K562 (cell line): ENCODE results near the gene RIPPLY3. TPM values are rescaled to one million over a fixed set of nuclear protein-coding genes. Genes with fewer than 3 reads are reported as not detected.

Source experiments
- AFF4 ChIP-seq: sonication (generic); formaldehyde crosslinking; IDR thresholded peaks from 2 replicates; pipeline ENCODE4 v1.8.0; 2023; ENCODE audit warnings: mild to moderate bottlenecking, missing genetic modification reagents
- BRCA1 ChIP-seq, 2 experiments: fragments of 450-650 bp in 1 of 2; sonication (generic) in 1 of 2; formaldehyde crosslinking in 1 of 2; IDR thresholded peaks; 2 replicates each; pipeline versions ENCODE4 v1.5.0 to v1.6.1; 2017 to 2020; ENCODE audit warnings: mild to moderate bottlenecking in 1 of 2, missing genetic modification reagents in 1 of 2
- CEBPZ ChIP-seq: fragments of 150-350 bp; IDR thresholded peaks from 2 replicates; pipeline ENCODE4 v1.6.1; 2014; ENCODE audit warnings: low read depth, mild to moderate bottlenecking, low read length, borderline replicate concordance
- GABPB2 ChIP-seq: fragments of 250-450 bp; sonication (Bioruptor Pico); conservative IDR thresholded peaks from 2 replicates; pipeline ENCODE4 v1.5.1; 2021; ENCODE audit warnings: mild to moderate bottlenecking
- HNRNPL ChIP-seq: fragments of 200-400 bp; formaldehyde crosslinking; IDR thresholded peaks from 2 replicates; pipeline ENCODE4 v1.6.1; 2017; ENCODE audit warnings: low read depth, mild to moderate bottlenecking, low read length
- MTA1 ChIP-seq: fragments of 450-650 bp; IDR thresholded peaks from 2 replicates; pipeline ENCODE4 v1.6.1; 2017; ENCODE audit warnings: borderline replicate concordance
- PHB2 ChIP-seq: fragments of 450-650 bp; IDR thresholded peaks from 2 replicates; pipeline ENCODE4 v1.6.1; 2017; ENCODE audit warnings: low read depth
- SMAD1 ChIP-seq: fragments of 150-350 bp; IDR thresholded peaks from 2 replicates; pipeline ENCODE4 v1.6.1; 2014; ENCODE audit warnings: low read length, low read depth; ENCODE audit not compliant: partially characterized antibody
- SMARCB1 ChIP-seq: IDR thresholded peaks from 2 replicates; pipeline ENCODE4 v1.6.1; 2011; ENCODE audit warnings: improper control_type of control experiment, low read depth; ENCODE audit not compliant: insufficient read length
- SNRNP70 ChIP-seq: fragments of 200-400 bp; formaldehyde crosslinking; optimal IDR thresholded peaks from 2 replicates; pipeline ENCODE3; 2017; ENCODE audit warnings: low read depth, low read length
- SREBF2 ChIP-seq: sonication (generic); formaldehyde crosslinking; IDR thresholded peaks from 2 replicates; pipeline ENCODE4 v1.4.0; 2020; ENCODE audit warnings: mild to moderate bottlenecking, missing genetic modification reagents
- ZKSCAN3 ChIP-seq: fragments of 250-450 bp; sonication (Bioruptor Pico); IDR thresholded peaks from 2 replicates; pipeline ENCODE4 v1.4.0; 2020
- ZNF124 ChIP-seq: sonication (generic); formaldehyde crosslinking; IDR thresholded peaks from 2 replicates; pipeline ENCODE4 v1.8.1; 2022; ENCODE audit warnings: missing genetic modification reagents
- ZNF354B ChIP-seq: fragments of 250-450 bp; sonication (Bioruptor Pico); IDR thresholded peaks from 2 replicates; pipeline ENCODE4 v1.4.0; 2020
- ZNF583 ChIP-seq: fragments of 250-450 bp; sonication (Bioruptor Pico); IDR thresholded peaks from 2 replicates; pipeline ENCODE4 v1.4.0; 2020
- ZNF707 ChIP-seq: fragments of 250-450 bp; sonication (Bioruptor Pico); conservative IDR thresholded peaks from 2 replicates; pipeline ENCODE4 v1.8.0; 2022; ENCODE audit warnings: inconsistent platforms, mild to moderate bottlenecking, moderate library complexity
- polyA plus RNA-seq, 8 experiments: library from polyadenylated mRNA; depleted of rRNA in 4 of 8; stranded (reverse) in 5 of 8; unstranded in 3 of 8; fragments of >200 nt; fragmentation: Nextera tagmentation in 2 of 8; fragmentation: Illumina TruSeq in 1 of 8; extraction: Ambion mirVana in 2 of 8; extraction: Trizol in 1 of 8; gene quantifications; 2 replicates each; pipeline versions ENCODE4 v1.2.1 to v1.2.3, GENCODE V29; 2011 to 2014; ENCODE audit warnings: inconsistent platforms in 1 of 8, missing spikeins in 1 of 8
- total RNA-seq, 7 experiments: library from RNA; depleted of rRNA in 6 of 7; stranded (reverse); fragments of >200 nt in 6 of 7; fragmentation: Illumina TruSeq in 2 of 7; extraction: Trizol in 2 of 7; gene quantifications; 2 replicates each; pipeline versions ENCODE4 v1.2.1 to v1.2.3, GENCODE V29; 2011 to 2021; ENCODE audit warnings: low replicate concordance in 1 of 7
- TF ChIP-seq, protein P1 (sequence below): fragments of 450-650 bp; IDR thresholded peaks from 2 replicates; pipeline ENCODE4 v1.6.1; 2018; ENCODE audit not compliant: partially characterized antibody

Gene RIPPLY3
- total and polyA plus RNA-seq, 9 of the 15 experiments (the other 6 are each of a cell fraction or from before 2014, with no cell fraction given) = not detected

DNA sequence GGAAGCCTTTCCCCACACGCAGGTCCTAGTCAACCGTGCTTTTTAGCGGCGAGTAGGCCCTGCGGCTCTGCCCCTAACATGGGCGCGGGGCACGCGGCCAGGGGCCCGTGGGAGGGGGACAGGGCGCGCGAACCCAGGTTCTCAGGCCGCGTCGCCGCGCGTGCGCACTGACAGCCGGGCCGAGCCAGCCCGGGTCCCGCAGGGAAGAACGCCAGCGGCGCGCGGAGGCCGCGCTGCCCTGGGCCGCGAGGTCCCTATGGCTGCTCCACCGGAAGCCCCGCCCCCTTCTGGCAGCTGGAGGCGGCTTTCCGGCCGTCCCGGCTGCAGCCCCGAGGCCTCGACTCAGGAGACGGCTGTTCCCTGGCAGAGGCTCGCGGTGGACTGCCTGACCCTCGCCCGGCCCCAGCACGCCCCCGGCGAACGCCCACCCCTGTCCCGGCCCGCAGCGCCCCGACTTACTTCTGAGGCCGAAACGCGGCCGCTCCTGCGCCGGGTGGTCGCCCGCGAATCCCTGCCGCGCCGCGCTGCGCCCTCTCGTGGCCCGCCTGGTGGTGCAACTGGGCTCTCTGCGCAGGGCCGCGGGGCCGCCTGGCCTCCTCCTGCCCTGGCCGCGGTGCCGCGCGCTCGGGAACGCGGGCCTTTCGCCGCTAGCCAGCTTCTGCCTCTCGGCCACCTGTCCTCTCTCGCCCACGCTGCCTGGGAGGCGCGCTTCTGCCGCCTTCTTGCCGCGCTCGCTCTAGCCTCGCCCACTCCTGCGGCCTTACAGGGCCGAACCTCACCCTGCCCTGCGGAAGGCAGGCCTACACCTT is 16.6 kb upstream of the RIPPLY3 start (continued):
- TF ChIP-seq AFF4 (peak; percentile 55; the same call in 1 of the 2 replicates), SMARCB1 (no peak), ZKSCAN3 (CRISPR knock-in tag) (no peak), CEBPZ (no peak), HNRNPL (peak; percentile 98), SREBF2 (CRISPR knock-in tag) (no peak), ZNF124 (CRISPR knock-in tag) (peak; percentile 92), GABPB2 (CRISPR knock-in tag) (no peak; the same call in 1 of the 2 replicates), SNRNP70 (no peak), SMAD1 (no peak), PHB2 (no peak), MTA1 (no peak), ZNF583 (CRISPR knock-in tag) (no peak), ZNF354B (no peak), ZNF707 (CRISPR knock-in tag) (no peak), BRCA1 (IDR thresholded peaks at IDR 0.05) (no peak), BRCA1 (CRISPR knock-in tag; IDR thresholded peaks at IDR 0.05) (peak; percentile 54; the same call in 1 of the 2 replicates)
- TF ChIP-seq, protein P1, sequence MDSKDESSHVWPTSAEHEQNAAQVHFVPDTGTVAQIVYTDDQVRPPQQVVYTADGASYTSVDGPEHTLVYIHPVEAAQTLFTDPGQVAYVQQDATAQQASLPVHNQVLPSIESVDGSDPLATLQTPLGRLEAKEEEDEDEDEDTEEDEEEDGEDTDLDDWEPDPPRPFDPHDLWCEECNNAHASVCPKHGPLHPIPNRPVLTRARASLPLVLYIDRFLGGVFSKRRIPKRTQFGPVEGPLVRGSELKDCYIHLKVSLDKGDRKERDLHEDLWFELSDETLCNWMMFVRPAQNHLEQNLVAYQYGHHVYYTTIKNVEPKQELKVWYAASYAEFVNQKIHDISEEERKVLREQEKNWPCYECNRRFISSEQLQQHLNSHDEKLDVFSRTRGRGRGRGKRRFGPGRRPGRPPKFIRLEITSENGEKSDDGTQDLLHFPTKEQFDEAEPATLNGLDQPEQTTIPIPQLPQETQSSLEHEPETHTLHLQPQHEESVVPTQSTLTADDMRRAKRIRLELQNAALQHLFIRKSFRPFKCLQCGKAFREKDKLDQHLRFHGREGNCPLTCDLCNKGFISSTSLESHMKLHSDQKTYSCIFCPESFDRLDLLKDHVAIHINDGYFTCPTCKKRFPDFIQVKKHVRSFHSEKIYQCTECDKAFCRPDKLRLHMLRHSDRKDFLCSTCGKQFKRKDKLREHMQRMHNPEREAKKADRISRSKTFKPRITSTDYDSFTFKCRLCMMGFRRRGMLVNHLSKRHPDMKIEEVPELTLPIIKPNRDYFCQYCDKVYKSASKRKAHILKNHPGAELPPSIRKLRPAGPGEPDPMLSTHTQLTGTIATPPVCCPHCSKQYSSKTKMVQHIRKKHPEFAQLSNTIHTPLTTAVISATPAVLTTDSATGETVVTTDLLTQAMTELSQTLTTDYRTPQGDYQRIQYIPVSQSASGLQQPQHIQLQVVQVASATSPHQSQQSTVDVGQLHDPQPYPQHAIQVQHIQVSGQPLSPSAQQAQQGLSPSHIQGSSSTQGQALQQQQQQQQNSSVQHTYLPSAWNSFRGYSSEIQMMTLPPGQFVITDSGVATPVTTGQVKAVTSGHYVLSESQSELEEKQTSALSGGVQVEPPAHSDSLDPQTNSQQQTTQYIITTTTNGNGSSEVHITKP = no peak
